ENCODE data around the gene LHX3.

Gene LHX3

GRCh38 chr9:136157477-136158265, 47.3 kb downstream of the LHX3 start:
- no peaks in the 10 kb centered on the region for H3K4me1 ChIP-seq (ENCODE audit: low read length)
- H3K9ac ChIP-seq (ENCODE audit: low read length), result no peak overlapping the region
- TF ChIP-seq EZH2phosphoT487 (IDR thresholded peaks at IDR 0.05; ENCODE audit: low read depth) (no peak), CTCF (IDR thresholded peaks at IDR 0.05; ENCODE audit: low read depth, low read length) (no peak)
- no peak overlapping the region for H3K4me2 ChIP-seq (ENCODE audit: low read length)
- H3K36me3 ChIP-seq (replicated peaks; ENCODE audit: low read depth, low read length), result no peaks in the 10 kb centered on the region
- H3K9me3 ChIP-seq (ENCODE audit: insufficient read depth, low read length), result no peaks in the 10 kb centered on the region
- no peaks in the 10 kb centered on the region for H3K27me3 ChIP-seq (ENCODE audit: low read depth, low read length)
- no peak overlapping the region for H2AFZ ChIP-seq (ENCODE audit: low read depth, low read length)
- H3K79me2 ChIP-seq (ENCODE audit: low read length), result no peaks in the 10 kb centered on the region
- no peaks in the 10 kb centered on the region for H4K20me1 ChIP-seq (ENCODE audit: insufficient read depth, low read length)
- H3K27ac ChIP-seq (ENCODE audit: low read length), result no peak overlapping the region
- no peak overlapping the region for H3K4me3 ChIP-seq (ENCODE audit: low read length)

- H3K4me3 ChIP-seq (ENCODE audit: low read length), result no peak overlapping the region
- H3K9ac ChIP-seq (ENCODE audit: low read length), result no peak overlapping the region
- H3K4me1 ChIP-seq (ENCODE audit: low read length), result no peaks in the 10 kb centered on the region
- no peaks in the 10 kb centered on the region for H3K36me3 ChIP-seq (replicated peaks; ENCODE audit: low read depth, low read length)
- no peak overlapping the region for H2AFZ ChIP-seq (ENCODE audit: low read depth, low read length)
- no peaks in the 10 kb centered on the region for H3K79me2 ChIP-seq (ENCODE audit: low read length)
- H3K4me2 ChIP-seq (ENCODE audit: low read length), result no peak overlapping the region
- H3K27me3 ChIP-seq (ENCODE audit: low read depth, low read length), result no peaks in the 10 kb centered on the region
- no peak overlapping the region for H3K27ac ChIP-seq (ENCODE audit: low read length)
- H3K9me3 ChIP-seq (ENCODE audit: insufficient read depth, low read length), result no peaks in the 10 kb centered on the region
- no peaks in the 10 kb centered on the region for H4K20me1 ChIP-seq (ENCODE audit: insufficient read depth, low read length)
- TF ChIP-seq CTCF (IDR thresholded peaks at IDR 0.05; ENCODE audit: low read depth, low read length) (no peak), EZH2phosphoT487 (IDR thresholded peaks at IDR 0.05; ENCODE audit: low read depth) (no peak)
Measured at GRCh38 chr9:136156209-136157120, 48.5 kb downstream of the LHX3 start.

- no peak overlapping the region for H3K4me3 ChIP-seq (ENCODE audit: low read length)
- no peaks in the 10 kb centered on the region for H3K9me3 ChIP-seq (ENCODE audit: insufficient read depth, low read length)
- no peaks in the 10 kb centered on the region for H3K79me2 ChIP-seq (ENCODE audit: low read length)
- no peak overlapping the region for H3K4me2 ChIP-seq (ENCODE audit: low read length)
- H3K27ac ChIP-seq (ENCODE audit: low read length), result no peak overlapping the region
- H3K9ac ChIP-seq (ENCODE audit: low read length), result no peak overlapping the region
- H3K4me1 ChIP-seq (ENCODE audit: low read length), result no peaks in the 10 kb centered on the region
- H2AFZ ChIP-seq (ENCODE audit: low read depth, low read length), result no peak overlapping the region
- H3K27me3 ChIP-seq (ENCODE audit: low read depth, low read length), result no peaks in the 10 kb centered on the region
- H3K36me3 ChIP-seq (replicated peaks; ENCODE audit: low read depth, low read length), result no peaks in the 10 kb centered on the region
- no peaks in the 10 kb centered on the region for H4K20me1 ChIP-seq (ENCODE audit: insufficient read depth, low read length)
- TF ChIP-seq EZH2phosphoT487 (IDR thresholded peaks at IDR 0.05; ENCODE audit: low read depth), result no peak
- no peak for TF ChIP-seq CTCF (IDR thresholded peaks at IDR 0.05; ENCODE audit: low read depth, low read length)
Measured at GRCh38 chr9:136155576-136155975, 49.4 kb downstream of the LHX3 start.

GRCh38 chr9:136154943-136155342, 50.0 kb downstream of the LHX3 start:
- TF ChIP-seq EZH2phosphoT487 (IDR thresholded peaks at IDR 0.05; ENCODE audit: low read depth) (no peak), CTCF (IDR thresholded peaks at IDR 0.05; ENCODE audit: low read depth, low read length) (no peak)
- H3K79me2 ChIP-seq (ENCODE audit: low read length), result no peaks in the 10 kb centered on the region
- no peak overlapping the region for H2AFZ ChIP-seq (ENCODE audit: low read depth, low read length)
- H3K4me1 ChIP-seq (ENCODE audit: low read length), result no peaks in the 10 kb centered on the region
- H3K4me3 ChIP-seq (ENCODE audit: low read length), result no peak overlapping the region
- H4K20me1 ChIP-seq (ENCODE audit: insufficient read depth, low read length), result no peaks in the 10 kb centered on the region
- H3K36me3 ChIP-seq (replicated peaks; ENCODE audit: low read depth, low read length), result no peaks in the 10 kb centered on the region
- H3K9ac ChIP-seq (ENCODE audit: low read length), result no peak overlapping the region
- no peak overlapping the region for H3K27ac ChIP-seq (ENCODE audit: low read length)
- no peaks in the 10 kb centered on the region for H3K9me3 ChIP-seq (ENCODE audit: insufficient read depth, low read length)
- no peaks in the 10 kb centered on the region for H3K27me3 ChIP-seq (ENCODE audit: low read depth, low read length)
- H3K4me2 ChIP-seq (ENCODE audit: low read length), result no peak overlapping the region

Measured in OCI-LY3 (cell line).